GM12891 (cell line): ENCODE data around the gene UNCX.
"Not testable (repeated sequence)": the region's sequence is repeated elsewhere in the genome, so short reads cannot be mapped to it uniquely, and the experiment has no call there.

Experiments
- DNase-seq: peaks from one replicate; pipeline ENCODE4 v3.0.0; 2011; ENCODE audit warnings: low spot score; ENCODE audit not compliant: insufficient read length
- FAIRE-seq: peaks from 2 replicates; lab custom pipeline; 2011; peaks lifted over from hg19 to GRCh38; lab: Jason Lieb, UNC
- PAX5 ChIP-seq: IDR thresholded peaks from 2 replicates; pipeline ENCODE4 v1.6.1; 2011; ENCODE audit warnings: low read length, moderate library complexity, mild to moderate bottlenecking; ENCODE audit not compliant: insufficient read depth, severe bottlenecking
- POLR2A ChIP-seq: IDR thresholded peaks from 2 replicates; pipeline ENCODE4 v1.6.1; 2011; ENCODE audit warnings: low read depth, low read length, control low read depth
- POLR2AphosphoS5 ChIP-seq: IDR thresholded peaks from 2 replicates; pipeline ENCODE4 v1.6.1; 2011; ENCODE audit warnings: low read depth, low read length, control low read depth
- POU2F2 ChIP-seq: IDR thresholded peaks from 2 replicates; pipeline ENCODE4 v1.6.1; 2011; ENCODE audit warnings: low read depth, mild to moderate bottlenecking, control low read depth, low read length, moderate library complexity
- SPI1 ChIP-seq: IDR thresholded peaks from 2 replicates; pipeline ENCODE4 v1.6.1; 2011; ENCODE audit warnings: low read depth, low read length, control low read depth
- TAF1 ChIP-seq: IDR thresholded peaks from 2 replicates; pipeline ENCODE4 v1.6.1; 2011; ENCODE audit warnings: low read depth, low read length, control low read depth

Gene UNCX

GRCh38 chr7:1267016-1267900, 34.6 kb downstream of the UNCX start:
- FAIRE-seq, result no peak
- no peak for TF ChIP-seq POLR2AphosphoS5
- no peak for TF ChIP-seq POLR2A
- no peak for TF ChIP-seq TAF1
- no peak for TF ChIP-seq PAX5
- TF ChIP-seq SPI1, result no peak
- TF ChIP-seq POU2F2, result no peak
- DNase-seq, result no peak

- DNase-seq (no peak), FAIRE-seq (no peak)
- TF ChIP-seq POLR2A (no peak), POLR2AphosphoS5 (no peak), POU2F2 (no peak), SPI1 (no peak), PAX5 (no peak), TAF1 (no peak)
These were observed 35.6 kb downstream of the UNCX start for GRCh38 chr7:1268076-1268815.

GRCh38 chr7:1268866-1269265, 36.2 kb downstream of the UNCX start:
- FAIRE-seq (no peak), DNase-seq (no peak)
- TF ChIP-seq PAX5 (no peak), POU2F2 (no peak), TAF1 (no peak), POLR2A (no peak), SPI1 (no peak), POLR2AphosphoS5 (no peak)

- no peak for FAIRE-seq
- no peak for DNase-seq
- TF ChIP-seq TAF1 (no peak), SPI1 (no peak), POU2F2 (no peak), POLR2A (no peak)
These were observed 36.7 kb downstream of the UNCX start for GRCh38 chr7:1269336-1269890.

GRCh38 chr7:1270181-1270580, 37.5 kb downstream of the UNCX start:
- FAIRE-seq, result no peak
- no peak for DNase-seq

GRCh38 chr7:1271046-1271445, 38.4 kb downstream of the UNCX start:
- DNase-seq (no peak), FAIRE-seq (no peak)
- TF ChIP-seq POLR2A (no peak), PAX5 (no peak), POLR2AphosphoS5 (no peak), TAF1 (no peak)

More at GRCh38 chr7:1270181-1270580, 37.5 kb downstream of the UNCX start:
- TF ChIP-seq POLR2A (no peak), SPI1 (no peak), POU2F2 (no peak), PAX5 (no peak), POLR2AphosphoS5 (no peak), TAF1 (no peak)

- DNase-seq (no peak), FAIRE-seq (no peak)
- TF ChIP-seq POU2F2 (no peak), TAF1 (no peak), POLR2AphosphoS5 (no peak), SPI1 (no peak), PAX5 (no peak), POLR2A (no peak)
These were observed 39.0 kb downstream of the UNCX start for GRCh38 chr7:1271656-1272055.

GRCh38 chr7:1272136-1272535, 39.5 kb downstream of the UNCX start:
- peak; percentile 93 for FAIRE-seq
- DNase-seq, result not testable (repeated sequence)

- no peak for FAIRE-seq
- TF ChIP-seq POU2F2, result no peak
- TF ChIP-seq PAX5, result no peak
- TF ChIP-seq SPI1, result no peak
- TF ChIP-seq POLR2AphosphoS5, result no peak
- TF ChIP-seq POLR2A, result no peak
- no peak for TF ChIP-seq TAF1
- DNase-seq, result no peak
These were observed 41.6 kb downstream of the UNCX start for GRCh38 chr7:1274121-1274875.
